GM12878 (cell line): ENCODE data around the gene GRK1. TPM values are rescaled to one million over a fixed set of nuclear protein-coding genes. Genes with fewer than 3 reads are reported as not detected.

Experiments used
- ATAC-seq: fragments of 200-7000 bp; cut with Tn5 transposase; 3 replicates; pipeline ENCODE4 v1.9.1; 2020; ENCODE audit warnings: mild to moderate bottlenecking, moderate library complexity
- BruUV-seq: library from RNA; stranded (reverse); fragments of 400-500 nt; replicated peaks from 2 replicates; lab custom pipeline; 2021; lab: Mats Ljungman, UMichigan
- CTCF ChIA-PET: fragments of 300-600 bp; sonication (Branson Sonifier 250); formaldehyde crosslinking; extraction: SDS; loops from one replicate; lab custom pipeline; 2021; ENCODE audit warnings: inconsistent platforms; lab: Yijun Ruan, JAX
- POLR2A ChIA-PET: fragments of 350-600 bp; formaldehyde crosslinking; extraction: SDS; loops from one replicate; lab custom pipeline; 2021; ENCODE audit warnings: inconsistent platforms; lab: Charles Lee
- RAD21 ChIA-PET: fragments of 300-600 bp; sonication (Branson Sonifier 250); formaldehyde crosslinking; loops from one replicate; lab custom pipeline; 2023; ENCODE audit warnings: antibody characterized with exemption; ENCODE audit not compliant: unreplicated experiment; lab: Charles Lee
- SMC1A ChIA-PET: fragments of 300-600 bp; sonication (Branson Sonifier 250); formaldehyde crosslinking; loops from one replicate; lab custom pipeline; 2023; ENCODE audit not compliant: unreplicated experiment, uncharacterized antibody; lab: Charles Lee
- DNase-seq: peaks from one replicate; pipeline ENCODE4 v3.0.0-alpha.2; 2011; ENCODE audit warnings: low read depth, low spot score
- FAIRE-seq: peaks from 3 replicates; lab custom pipeline; 2011; peaks lifted over from hg19 to GRCh38; lab: Jason Lieb, UNC
- H2AFZ ChIP-seq: 2 replicates; pipeline ENCODE4 v1.6.0; 2011; ENCODE audit warnings: low read depth, low read length, control low read depth; ENCODE audit not compliant: control insufficient read depth
- H3K27ac ChIP-seq: 2 replicates; pipeline ENCODE4 v1.5.1; 2011; ENCODE audit warnings: control low read depth; ENCODE audit not compliant: control insufficient read depth, insufficient read depth
- H3K27me3 ChIP-seq, 2 experiments: replicated peaks in 1 of 2; 2 replicates each; pipeline versions ENCODE4 v1.6.0 to v1.6.1; 2011; ENCODE audit warnings: low read length in 1 of 2; ENCODE audit not compliant: control insufficient read depth in 2 of 2, insufficient read depth in 2 of 2
- H3K36me3 ChIP-seq, 2 experiments: 2 replicates each; pipeline ENCODE4 v1.5.1; 2011; ENCODE audit warnings: low read length in 1 of 2; ENCODE audit not compliant: control insufficient read depth in 2 of 2, insufficient read depth in 2 of 2
- H3K4me1 ChIP-seq: 2 replicates; pipeline ENCODE4 v1.6.1; 2011; ENCODE audit warnings: mild to moderate bottlenecking, low read length, moderate library complexity, mixed read lengths; ENCODE audit not compliant: control insufficient read depth, insufficient read depth
- H3K4me2 ChIP-seq: 2 replicates; pipeline ENCODE4 v1.6.0; 2011; ENCODE audit warnings: control low read depth; ENCODE audit not compliant: control insufficient read depth, insufficient read depth
- H3K4me3 ChIP-seq: fragments of 200-600 bp; sonication (generic); 2 replicates; pipeline ENCODE4 v1.5.1; 2016
- H3K79me2 ChIP-seq: 2 replicates; pipeline ENCODE4 v1.6.0; 2011; ENCODE audit warnings: low read length; ENCODE audit not compliant: control insufficient read depth, insufficient read depth
- H3K9ac ChIP-seq: 2 replicates; pipeline ENCODE4 v1.8.0; 2011; ENCODE audit warnings: low read length, control low read depth, mixed read lengths; ENCODE audit not compliant: control insufficient read depth, insufficient read depth
- H3K9me3 ChIP-seq: replicated peaks from 3 replicates; pipeline ENCODE4 v1.5.1; 2011; ENCODE audit warnings: mild to moderate bottlenecking, low read length; ENCODE audit not compliant: control insufficient read depth, insufficient read depth
- H4K20me1 ChIP-seq: 2 replicates; pipeline ENCODE4 v1.6.0; 2011; ENCODE audit not compliant: control insufficient read depth, insufficient read depth
- CHD4 ChIP-seq: fragments of 200-600 bp; sonication (generic); IDR thresholded peaks from 2 replicates; pipeline ENCODE4 v1.6.1; 2016; ENCODE audit warnings: mild to moderate bottlenecking
- JUND ChIP-seq: IDR thresholded peaks from 2 replicates; pipeline ENCODE4 v1.6.1; 2012; ENCODE audit warnings: low read depth, mild to moderate bottlenecking, low read length, improper control_type of control experiment, moderate library complexity
- KLF5 ChIP-seq: fragments of 450-650 bp; IDR thresholded peaks from 2 replicates; pipeline ENCODE4 v1.6.1; 2014; ENCODE audit warnings: mild to moderate bottlenecking; ENCODE audit not compliant: partially characterized antibody
- NFYA ChIP-seq: IDR thresholded peaks from 2 replicates; pipeline ENCODE4 v1.6.1; 2011; ENCODE audit warnings: low read depth, mild to moderate bottlenecking, low read length, improper control_type of control experiment, borderline replicate concordance
- RBBP5 ChIP-seq: fragments of 200-600 bp; sonication (generic); conservative IDR thresholded peaks from 2 replicates; pipeline ENCODE4 v1.6.1; 2016
- SIN3A ChIP-seq: IDR thresholded peaks from 2 replicates; pipeline ENCODE4 v1.6.1; 2012; ENCODE audit warnings: low read depth, low read length, improper control_type of control experiment
- STAT1 ChIP-seq: fragments of 450-650 bp; conservative IDR thresholded peaks from 2 replicates; pipeline ENCODE4 v1.6.1; 2014; ENCODE audit warnings: antibody characterized with exemption, mild to moderate bottlenecking
- WGBS: methylation state at CpG from one replicate; pipeline ENCODE4 v1.1.6; 2016; ENCODE audit warnings: low lambda C conversion rate; ENCODE audit not compliant: insufficient replicate concordance, insufficient coverage; ENCODE audit errors: missing lambda C conversion rate; 5-methylcytosine and 5-hydroxymethylcytosine counted together
- in situ Hi-C: fragments of 300-500 bp; cut with MboI; formaldehyde crosslinking; loops from 9 replicates; pipeline ENCODE4 v1.14.3; 2018; ENCODE audit warnings: mixed read lengths
- intact Hi-C: fragments of 100-400 bp; cut with micrococcal nuclease; formaldehyde crosslinking; loops from one replicate; pipeline ENCODE4 v1.14.2; 2022; ENCODE audit not compliant: unreplicated experiment
- polyA plus RNA-seq, 11 experiments: library from polyadenylated mRNA; depleted of rRNA in 4 of 11; unstranded in 6 of 11; stranded (reverse) in 5 of 11; fragments of >200 nt; fragmentation: Nextera tagmentation in 4 of 11; fragmentation: Illumina TruSeq in 1 of 11; extraction: Ambion mirVana in 4 of 11; extraction: Trizol in 1 of 11; gene quantifications; 1 replicate in 1 of 11; 2 replicates in 10 of 11; pipeline versions ENCODE4 v1.2.1 to v1.2.3, GENCODE V29; 2011 to 2016; ENCODE audit warnings: inconsistent platforms in 2 of 11, missing spikeins in 2 of 11, low read depth in 1 of 11
- total RNA-seq, 4 experiments: library from RNA; depleted of rRNA in 3 of 4; stranded (reverse); fragments of >200 nt in 3 of 4; fragmentation: Illumina TruSeq in 1 of 4; extraction: Trizol in 1 of 4; gene quantifications; 2 replicates each; pipeline versions ENCODE4 v1.2.1 to v1.2.3, GENCODE V29; 2013 to 2021
- TF ChIP-seq, protein P1 (sequence below): IDR thresholded peaks from 2 replicates; pipeline ENCODE4 v1.6.1; 2011; ENCODE audit warnings: mild to moderate bottlenecking, low read depth, low read length, moderate library complexity; ENCODE audit not compliant: insufficient replicate concordance
- TF ChIP-seq, protein P2 (sequence below): IDR thresholded peaks from 2 replicates; pipeline ENCODE4 v1.6.1; 2012; ENCODE audit warnings: improper control_type of control experiment, low read depth, low read length; ENCODE audit not compliant: insufficient replicate concordance
- TF ChIP-seq, protein P3 (sequence below): IDR thresholded peaks from 2 replicates; pipeline ENCODE4 v1.6.1; 2012; ENCODE audit warnings: low read length, inconsistent platforms
- TF ChIP-seq, protein P4 (sequence below): fragments of 450-650 bp; IDR thresholded peaks from 2 replicates; pipeline ENCODE4 v1.6.1; 2017; ENCODE audit warnings: mild to moderate bottlenecking

The GRK1 gene
- total and polyA plus RNA-seq, 10 of the 15 experiments (the other 5 are each of a cell fraction or from before 2014, with no cell fraction given), result under 0.01 to 0.04 TPM; not detected in 8

DNA sequence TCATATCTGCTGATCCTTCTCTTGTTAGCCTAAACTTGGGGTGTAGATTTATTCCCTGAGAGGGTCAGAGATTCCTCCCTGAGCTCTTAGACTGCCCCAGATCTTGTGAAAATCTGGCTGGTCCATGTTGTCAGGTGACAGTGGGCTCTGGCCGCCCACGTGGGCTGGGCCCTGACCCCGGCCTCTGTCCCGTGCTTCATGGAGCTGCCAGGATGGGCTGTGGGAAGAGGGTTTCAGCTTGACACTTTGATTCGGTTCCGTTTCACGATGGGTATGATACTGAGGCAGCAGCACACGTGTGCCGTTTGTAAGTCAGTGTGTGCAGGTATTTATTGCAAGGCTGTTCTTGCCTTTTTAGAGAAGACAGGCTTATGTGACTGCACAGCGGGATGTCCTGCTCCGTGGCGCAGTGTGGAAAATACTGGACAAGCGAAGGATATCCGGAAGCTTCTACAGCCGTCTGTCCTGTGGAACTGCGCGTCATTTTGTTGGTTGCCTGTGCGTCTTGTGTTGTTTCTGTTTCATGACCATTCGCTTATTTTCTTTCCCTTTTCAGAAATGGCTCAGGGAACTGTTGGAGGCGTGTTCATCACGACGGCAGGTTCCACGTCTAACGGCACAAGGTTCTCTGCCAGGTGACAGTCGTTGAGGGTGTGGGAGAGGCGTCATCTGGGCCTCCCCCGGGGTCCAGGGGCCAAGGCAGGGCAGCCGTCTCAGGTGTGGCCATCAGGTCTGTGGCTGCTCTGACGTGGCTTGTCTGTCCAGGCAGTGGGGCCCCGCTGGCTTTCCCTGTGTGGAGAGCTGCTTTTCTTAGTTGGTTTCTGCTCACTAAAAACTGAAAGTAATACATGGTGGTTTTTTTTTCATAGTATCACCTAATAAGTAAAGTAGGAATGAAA is 29.5 kb upstream of the GRK1 start:
- TF ChIP-seq, protein P1, sequence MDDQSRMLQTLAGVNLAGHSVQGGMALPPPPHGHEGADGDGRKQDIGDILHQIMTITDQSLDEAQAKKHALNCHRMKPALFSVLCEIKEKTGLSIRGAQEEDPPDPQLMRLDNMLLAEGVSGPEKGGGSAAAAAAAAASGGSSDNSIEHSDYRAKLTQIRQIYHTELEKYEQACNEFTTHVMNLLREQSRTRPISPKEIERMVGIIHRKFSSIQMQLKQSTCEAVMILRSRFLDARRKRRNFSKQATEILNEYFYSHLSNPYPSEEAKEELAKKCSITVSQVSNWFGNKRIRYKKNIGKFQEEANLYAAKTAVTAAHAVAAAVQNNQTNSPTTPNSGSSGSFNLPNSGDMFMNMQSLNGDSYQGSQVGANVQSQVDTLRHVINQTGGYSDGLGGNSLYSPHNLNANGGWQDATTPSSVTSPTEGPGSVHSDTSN, result no peak
- no peak for TF ChIP-seq JUND
- TF ChIP-seq SIN3A, result no peak
- TF ChIP-seq, protein P2, sequence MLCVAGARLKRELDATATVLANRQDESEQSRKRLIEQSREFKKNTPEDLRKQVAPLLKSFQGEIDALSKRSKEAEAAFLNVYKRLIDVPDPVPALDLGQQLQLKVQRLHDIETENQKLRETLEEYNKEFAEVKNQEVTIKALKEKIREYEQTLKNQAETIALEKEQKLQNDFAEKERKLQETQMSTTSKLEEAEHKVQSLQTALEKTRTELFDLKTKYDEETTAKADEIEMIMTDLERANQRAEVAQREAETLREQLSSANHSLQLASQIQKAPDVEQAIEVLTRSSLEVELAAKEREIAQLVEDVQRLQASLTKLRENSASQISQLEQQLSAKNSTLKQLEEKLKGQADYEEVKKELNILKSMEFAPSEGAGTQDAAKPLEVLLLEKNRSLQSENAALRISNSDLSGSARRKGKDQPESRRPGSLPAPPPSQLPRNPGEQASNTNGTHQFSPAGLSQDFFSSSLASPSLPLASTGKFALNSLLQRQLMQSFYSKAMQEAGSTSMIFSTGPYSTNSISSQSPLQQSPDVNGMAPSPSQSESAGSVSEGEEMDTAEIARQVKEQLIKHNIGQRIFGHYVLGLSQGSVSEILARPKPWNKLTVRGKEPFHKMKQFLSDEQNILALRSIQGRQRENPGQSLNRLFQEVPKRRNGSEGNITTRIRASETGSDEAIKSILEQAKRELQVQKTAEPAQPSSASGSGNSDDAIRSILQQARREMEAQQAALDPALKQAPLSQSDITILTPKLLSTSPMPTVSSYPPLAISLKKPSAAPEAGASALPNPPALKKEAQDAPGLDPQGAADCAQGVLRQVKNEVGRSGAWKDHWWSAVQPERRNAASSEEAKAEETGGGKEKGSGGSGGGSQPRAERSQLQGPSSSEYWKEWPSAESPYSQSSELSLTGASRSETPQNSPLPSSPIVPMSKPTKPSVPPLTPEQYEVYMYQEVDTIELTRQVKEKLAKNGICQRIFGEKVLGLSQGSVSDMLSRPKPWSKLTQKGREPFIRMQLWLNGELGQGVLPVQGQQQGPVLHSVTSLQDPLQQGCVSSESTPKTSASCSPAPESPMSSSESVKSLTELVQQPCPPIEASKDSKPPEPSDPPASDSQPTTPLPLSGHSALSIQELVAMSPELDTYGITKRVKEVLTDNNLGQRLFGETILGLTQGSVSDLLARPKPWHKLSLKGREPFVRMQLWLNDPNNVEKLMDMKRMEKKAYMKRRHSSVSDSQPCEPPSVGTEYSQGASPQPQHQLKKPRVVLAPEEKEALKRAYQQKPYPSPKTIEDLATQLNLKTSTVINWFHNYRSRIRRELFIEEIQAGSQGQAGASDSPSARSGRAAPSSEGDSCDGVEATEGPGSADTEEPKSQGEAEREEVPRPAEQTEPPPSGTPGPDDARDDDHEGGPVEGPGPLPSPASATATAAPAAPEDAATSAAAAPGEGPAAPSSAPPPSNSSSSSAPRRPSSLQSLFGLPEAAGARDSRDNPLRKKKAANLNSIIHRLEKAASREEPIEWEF, result no peak
- TF ChIP-seq, protein P3, sequence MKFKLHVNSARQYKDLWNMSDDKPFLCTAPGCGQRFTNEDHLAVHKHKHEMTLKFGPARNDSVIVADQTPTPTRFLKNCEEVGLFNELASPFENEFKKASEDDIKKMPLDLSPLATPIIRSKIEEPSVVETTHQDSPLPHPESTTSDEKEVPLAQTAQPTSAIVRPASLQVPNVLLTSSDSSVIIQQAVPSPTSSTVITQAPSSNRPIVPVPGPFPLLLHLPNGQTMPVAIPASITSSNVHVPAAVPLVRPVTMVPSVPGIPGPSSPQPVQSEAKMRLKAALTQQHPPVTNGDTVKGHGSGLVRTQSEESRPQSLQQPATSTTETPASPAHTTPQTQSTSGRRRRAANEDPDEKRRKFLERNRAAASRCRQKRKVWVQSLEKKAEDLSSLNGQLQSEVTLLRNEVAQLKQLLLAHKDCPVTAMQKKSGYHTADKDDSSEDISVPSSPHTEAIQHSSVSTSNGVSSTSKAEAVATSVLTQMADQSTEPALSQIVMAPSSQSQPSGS, result no peak
- TF ChIP-seq KLF5, result no peak
- TF ChIP-seq, protein P4, sequence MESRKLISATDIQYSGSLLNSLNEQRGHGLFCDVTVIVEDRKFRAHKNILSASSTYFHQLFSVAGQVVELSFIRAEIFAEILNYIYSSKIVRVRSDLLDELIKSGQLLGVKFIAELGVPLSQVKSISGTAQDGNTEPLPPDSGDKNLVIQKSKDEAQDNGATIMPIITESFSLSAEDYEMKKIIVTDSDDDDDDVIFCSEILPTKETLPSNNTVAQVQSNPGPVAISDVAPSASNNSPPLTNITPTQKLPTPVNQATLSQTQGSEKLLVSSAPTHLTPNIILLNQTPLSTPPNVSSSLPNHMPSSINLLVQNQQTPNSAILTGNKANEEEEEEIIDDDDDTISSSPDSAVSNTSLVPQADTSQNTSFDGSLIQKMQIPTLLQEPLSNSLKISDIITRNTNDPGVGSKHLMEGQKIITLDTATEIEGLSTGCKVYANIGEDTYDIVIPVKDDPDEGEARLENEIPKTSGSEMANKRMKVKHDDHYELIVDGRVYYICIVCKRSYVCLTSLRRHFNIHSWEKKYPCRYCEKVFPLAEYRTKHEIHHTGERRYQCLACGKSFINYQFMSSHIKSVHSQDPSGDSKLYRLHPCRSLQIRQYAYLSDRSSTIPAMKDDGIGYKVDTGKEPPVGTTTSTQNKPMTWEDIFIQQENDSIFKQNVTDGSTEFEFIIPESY, result no peak
- TF ChIP-seq CHD4, result no peak
- TF ChIP-seq NFYA, result no peak
- no peak for TF ChIP-seq STAT1
- TF ChIP-seq RBBP5, result no peak
- TF ChIP-seq, all 136 proteins: peak for 0

More for the DNA sequence above, 29.5 kb upstream of the GRK1 start:
- ChIA-PET POLR2A (no interaction called here), CTCF (no interaction called here), RAD21 (no interaction called here), SMC1A (no interaction called here)
- 96% methylated on average over 30 of the region's 30 CpGs for WGBS
- in situ Hi-C loops (no loop called here), intact Hi-C loops (no loop called here)
- no TSS peak for BruUV-seq
- Histone ChIP-seq H4K20me1 (no peaks in the 10 kb centered on the region), H3K27ac (no peak overlapping the region), H3K4me3 (no peak overlapping the region), H3K4me1 (no peaks in the 10 kb centered on the region), H3K9me3 (no peaks in the 10 kb centered on the region), H3K27me3 (no peaks in the 10 kb centered on the region), H2AFZ (no peak overlapping the region), H3K79me2 (no peaks in the 10 kb centered on the region), H3K4me2 (no peak overlapping the region), H3K36me3 (peaks cover 39 to 46% of the 10 kb centered on the region in 2 experiments), H3K9ac (no peak overlapping the region)
- DNase-seq (no peak), FAIRE-seq (no peak), ATAC-seq (no peak)
